GM18520 (cell line): ENCODE results near the gene SMG9.
"Not testable (repeated sequence)": the region's sequence is repeated elsewhere in the genome, so short reads cannot be mapped to it uniquely, and the experiment has no call there.

Experiments
- ATAC-seq: cut with Tn5 transposase; IDR thresholded peaks from one replicate; pipeline ENCODE4 v1.9.1; 2021; ENCODE audit not compliant: unreplicated experiment

Gene SMG9

DNA sequence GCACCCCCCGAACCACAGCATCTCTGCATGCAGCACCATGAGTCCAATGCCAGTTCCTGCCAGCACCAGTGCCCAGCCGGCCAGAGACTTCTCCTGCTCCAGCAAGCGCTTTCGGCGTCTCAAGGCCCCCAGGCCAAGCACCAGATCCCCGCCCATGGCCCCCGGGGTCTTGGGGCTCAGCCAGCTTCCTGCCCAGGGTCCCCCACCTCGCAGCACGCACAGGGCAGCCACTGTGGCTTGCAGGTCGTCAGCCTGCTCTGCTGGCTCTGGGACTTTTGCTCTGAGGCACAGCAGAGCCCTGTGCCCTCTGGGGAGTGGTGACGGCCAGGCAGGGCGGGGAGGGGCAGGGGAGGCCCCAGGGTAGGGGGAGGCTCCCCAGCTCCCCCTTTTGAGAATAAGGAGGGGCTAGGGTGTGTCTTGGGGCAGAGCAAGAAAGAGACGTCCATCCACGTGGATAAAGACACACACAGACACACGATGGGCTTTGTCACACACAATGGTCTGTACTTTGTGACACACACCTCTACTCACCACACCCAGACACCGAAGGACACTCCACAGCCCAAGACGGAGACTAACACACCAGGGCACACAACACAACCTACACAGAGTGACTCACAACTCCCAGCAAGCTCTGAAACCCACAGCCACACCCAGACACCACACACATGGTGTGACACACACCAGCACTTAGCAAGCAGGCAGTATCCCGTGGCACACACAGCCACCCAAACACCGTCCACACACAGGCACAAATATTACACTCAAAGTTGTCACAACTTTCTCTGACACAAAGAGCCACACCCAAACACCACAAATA, 26.2 kb upstream of the SMG9 start, which contains the start of gene KCNN4:
Gene KCNN4 (minus strand): TSS at position 268 of the 820 bp plus-strand sequence. CDS start 112 bp downstream, at position 156.
- ATAC-seq, result peak; percentile 32

DNA sequence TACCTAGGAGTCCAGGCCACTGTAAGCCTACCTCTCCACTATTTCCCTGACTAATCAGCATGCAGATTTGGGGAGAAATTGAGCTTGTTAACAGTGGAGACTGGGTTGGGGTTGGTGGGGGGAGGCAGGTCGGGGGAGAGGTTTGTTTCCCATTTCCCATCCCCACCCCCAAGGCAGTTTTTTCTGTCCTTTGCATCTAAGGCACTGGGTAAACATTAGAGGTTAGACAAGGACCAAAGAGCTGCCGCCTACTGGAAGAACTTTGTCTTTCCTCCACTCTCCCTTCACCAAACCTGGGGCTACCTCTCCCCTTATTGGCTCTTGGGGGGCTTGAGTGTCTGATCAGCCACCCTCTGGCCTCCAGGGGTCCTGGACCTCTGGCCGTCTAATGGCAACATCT, 25.1 kb upstream of the SMG9 start:
- no peak for ATAC-seq

DNA sequence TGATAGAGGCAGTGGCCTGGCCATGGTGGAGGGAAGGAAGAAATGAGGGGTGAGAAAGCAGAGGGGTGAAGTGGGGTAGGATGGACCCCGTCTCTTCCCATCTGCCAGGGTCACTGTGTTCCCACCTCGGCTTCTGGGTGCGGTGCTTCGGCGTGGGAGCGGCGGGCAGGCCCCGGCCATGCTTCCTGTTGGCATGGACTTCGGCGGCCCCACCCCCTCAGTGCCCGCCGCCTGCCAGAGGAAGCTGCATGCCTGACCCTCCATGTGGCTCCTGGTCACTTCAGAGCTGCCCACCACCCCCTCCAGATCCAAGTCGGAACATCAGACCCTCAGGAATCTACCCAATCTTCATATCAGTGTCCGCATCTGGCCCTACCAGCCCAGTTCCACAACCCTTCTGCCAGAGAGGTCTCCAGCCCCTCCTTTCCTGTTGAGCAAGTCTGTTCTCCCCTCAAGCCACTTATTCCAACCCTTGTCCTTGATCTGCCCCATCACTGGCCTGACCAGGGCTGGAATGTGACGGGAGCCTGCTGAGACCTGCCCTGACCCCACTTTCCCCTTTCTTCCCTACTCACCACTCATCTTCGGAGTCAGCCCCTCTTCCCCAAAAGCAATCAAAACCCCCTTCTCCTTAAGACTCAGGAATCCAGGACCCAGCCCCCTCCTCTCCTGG, 24.5 kb upstream of the SMG9 start:
- ATAC-seq, result no peak

DNA sequence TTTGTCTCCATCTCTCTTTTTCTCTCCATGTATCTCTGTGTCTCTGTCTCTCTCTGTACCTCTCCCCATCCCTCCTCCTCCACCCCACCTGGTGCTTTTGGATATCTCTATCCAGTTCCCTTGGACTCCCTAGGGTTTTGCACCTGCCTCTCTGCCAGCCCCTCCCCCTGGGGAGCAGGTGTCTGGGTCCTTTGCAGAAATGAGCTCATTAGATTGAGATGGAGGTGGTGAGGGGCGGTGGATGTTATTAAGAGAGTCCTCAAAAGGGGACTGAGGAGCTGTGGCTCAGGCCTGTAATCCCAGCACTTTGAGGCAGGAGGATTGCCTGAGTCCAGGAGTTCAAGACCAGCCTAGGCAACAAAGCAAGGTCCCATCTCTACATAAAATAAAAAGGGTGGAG, 23.9 kb upstream of the SMG9 start:
- no peak for ATAC-seq

DNA sequence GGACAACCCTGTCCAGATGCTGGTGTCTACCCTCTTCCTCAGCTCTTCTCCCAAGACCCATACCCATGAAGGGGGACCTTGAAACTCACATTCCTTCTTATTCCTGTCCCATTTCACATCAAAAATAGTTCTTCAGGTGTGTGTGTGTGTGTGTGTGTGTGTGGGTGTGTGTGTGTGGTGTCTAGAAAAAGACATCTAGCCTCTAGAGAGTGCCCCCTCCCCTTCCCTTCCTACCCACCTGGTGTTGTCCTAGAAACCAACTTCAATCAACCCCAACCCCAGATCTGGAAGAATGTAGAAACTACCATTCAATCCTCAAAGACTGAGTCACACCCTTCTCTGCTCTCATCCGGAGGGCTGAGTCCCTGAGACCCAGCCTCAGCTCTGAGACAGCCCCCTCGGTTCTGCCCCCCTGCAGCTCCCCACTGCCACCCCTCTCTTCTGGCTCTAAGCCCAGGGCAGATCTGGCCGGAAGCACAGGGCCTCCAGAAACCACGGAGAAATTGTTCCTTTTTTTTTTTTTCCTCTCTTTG, 22.5 kb upstream of the SMG9 start:
- ATAC-seq, result no peak

DNA sequence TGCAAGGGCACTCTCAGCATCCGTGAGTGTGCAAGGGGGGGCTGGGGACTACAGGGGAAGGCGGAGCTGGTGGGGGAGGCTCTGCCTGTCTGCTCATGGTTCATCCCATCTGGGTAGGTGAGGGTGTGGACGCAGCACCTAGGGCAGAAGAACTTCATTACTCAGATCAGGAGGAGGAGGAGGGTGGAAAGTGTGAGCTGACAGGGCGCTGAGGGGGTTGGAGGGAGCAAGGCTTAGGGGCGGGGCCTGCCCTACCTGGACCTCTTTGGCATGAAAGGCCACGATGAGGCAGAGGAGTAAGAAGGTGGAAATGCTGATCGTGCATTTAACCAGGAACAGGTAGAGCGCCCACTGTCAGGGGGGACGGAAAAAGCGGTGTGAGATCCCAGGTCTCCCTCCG, 21.5 kb upstream of the SMG9 start:
- no peak for ATAC-seq

DNA sequence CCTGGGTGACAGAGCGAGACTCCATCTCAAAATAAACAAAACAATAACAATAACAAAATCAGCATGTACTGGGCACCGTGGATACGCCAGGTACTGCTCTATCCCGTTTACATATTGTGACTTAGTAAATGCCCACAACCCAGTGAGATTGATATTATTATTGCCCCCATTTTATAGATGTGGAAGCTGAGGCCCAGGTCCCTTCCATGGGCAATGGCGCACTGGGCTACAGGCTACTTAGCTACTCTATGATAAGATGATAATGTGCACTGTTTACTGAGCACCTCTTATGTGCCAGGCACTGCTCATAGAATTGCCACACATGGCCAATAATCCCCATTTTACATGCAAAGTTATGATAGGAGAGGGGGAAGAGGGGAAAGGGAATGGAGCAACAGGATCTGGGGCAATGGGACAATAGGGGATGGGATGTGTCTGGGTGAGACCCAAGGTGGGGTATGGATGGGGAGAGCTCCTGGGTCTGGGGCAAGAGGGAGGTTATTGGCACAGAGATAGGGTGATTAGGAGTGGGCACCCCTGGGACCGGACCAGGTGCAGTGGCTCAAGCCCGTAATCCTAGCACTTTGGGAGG, 20.6 kb upstream of the SMG9 start:
- ATAC-seq, result no peak

GRCh38 chr19:43774940-43775258, 20.1 kb upstream of the SMG9 start:
- not testable (repeated sequence) for ATAC-seq

DNA sequence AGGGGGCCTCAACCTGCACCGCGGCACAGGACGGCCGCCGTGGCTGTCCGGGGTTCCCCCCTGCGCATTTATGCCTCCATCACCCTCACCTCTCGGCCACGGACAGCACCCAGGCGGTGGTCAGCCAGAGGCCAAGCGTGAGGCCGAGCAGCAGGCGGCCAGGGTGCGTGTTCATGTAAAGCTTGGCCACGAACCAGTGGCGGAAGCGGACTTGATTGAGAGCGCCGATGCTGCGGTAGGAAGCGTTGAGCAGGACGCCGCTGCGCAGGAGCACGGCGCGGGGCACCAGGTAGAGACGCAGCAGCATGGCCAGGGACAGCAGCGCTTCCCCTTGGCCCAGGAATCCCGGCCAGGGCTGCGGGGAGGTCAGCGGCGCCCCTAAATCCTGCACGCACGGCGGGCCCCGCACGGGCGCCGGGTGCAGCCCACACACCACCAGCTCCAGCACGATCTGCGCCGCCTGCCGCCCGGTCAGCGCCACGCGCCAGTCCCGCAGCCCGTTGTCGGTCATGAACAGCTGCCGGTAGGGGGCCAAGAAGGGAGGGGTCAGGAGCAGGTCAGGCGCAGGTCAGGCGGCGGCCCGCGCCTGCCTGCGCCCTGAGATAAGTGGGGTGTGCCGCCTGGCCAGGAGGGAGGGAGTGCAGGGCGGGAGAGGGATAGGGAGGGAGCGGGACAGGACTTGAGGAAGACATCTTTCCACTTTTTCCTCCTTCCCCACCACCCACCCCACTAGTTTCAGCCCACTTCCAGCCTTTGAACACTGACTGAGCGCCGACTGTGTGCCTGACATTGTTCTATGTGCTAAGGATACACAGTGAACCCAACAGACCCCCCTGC, 19.6 kb upstream of the SMG9 start:
- ATAC-seq, result no peak

DNA sequence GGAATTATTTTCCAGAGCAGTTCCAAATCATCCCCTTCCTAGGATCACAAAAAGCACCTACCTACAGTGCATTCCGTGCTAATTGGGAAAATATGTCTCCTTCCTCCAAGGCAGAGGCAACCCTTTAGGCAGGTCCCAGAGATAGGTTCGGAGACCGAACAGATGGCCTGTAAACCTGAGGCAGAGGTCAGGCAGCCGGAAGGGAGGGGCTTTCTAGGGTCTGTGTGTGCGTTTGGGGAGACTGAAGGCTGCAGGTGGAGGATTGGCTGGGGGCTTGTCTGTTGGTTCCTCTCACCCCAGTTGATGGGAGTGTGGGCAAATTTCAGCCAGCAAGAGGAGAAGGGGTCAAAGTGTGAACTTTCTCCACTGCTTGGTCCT, 19.0 kb upstream of the SMG9 start:
- no peak for ATAC-seq

- no peak for ATAC-seq
These were observed 14.5 kb upstream of the SMG9 start for GRCh38 chr19:43769256-43769655.

- no peak for ATAC-seq
These were observed 13.7 kb upstream of the SMG9 start for GRCh38 chr19:43768273-43769050.

GRCh38 chr19:43767818-43768217, 13.1 kb upstream of the SMG9 start:
- ATAC-seq, result no peak

DNA sequence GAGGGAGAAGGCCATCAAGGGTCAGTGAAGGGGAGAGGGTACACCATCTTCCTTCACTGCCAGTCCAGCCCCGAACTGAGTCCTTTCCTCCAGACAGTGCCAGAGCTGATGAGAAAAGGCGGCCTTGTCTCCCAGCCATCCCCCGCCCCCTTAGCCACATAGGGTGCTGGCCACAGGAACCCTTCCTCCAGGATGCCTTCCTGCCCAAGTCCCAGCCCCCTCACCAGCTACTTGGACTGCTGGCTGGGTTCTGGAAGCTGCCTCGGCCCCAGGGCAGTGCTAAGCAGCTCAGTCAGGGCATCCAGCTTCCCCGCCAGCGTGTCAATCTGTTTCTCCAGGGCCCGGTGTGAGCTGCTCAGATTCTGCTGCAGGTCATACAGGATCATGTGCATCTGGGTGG, 12.6 kb upstream of the SMG9 start:
- ATAC-seq, result no peak

DNA sequence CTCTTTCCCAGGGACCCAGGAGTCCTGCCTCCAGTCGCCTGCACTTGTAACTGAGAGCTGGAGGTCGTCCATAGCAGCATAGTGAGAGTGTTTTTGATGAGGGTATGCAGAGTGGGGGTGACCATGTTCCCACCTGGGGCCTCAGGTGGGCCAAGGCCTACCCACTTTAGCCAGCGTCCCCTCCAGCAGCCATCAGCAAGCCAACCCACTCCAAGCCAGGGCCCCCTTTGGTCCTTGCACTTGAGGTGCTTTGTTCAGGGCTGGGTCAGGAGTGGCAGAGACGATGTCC, 11.9 kb upstream of the SMG9 start:
- no peak for ATAC-seq

DNA sequence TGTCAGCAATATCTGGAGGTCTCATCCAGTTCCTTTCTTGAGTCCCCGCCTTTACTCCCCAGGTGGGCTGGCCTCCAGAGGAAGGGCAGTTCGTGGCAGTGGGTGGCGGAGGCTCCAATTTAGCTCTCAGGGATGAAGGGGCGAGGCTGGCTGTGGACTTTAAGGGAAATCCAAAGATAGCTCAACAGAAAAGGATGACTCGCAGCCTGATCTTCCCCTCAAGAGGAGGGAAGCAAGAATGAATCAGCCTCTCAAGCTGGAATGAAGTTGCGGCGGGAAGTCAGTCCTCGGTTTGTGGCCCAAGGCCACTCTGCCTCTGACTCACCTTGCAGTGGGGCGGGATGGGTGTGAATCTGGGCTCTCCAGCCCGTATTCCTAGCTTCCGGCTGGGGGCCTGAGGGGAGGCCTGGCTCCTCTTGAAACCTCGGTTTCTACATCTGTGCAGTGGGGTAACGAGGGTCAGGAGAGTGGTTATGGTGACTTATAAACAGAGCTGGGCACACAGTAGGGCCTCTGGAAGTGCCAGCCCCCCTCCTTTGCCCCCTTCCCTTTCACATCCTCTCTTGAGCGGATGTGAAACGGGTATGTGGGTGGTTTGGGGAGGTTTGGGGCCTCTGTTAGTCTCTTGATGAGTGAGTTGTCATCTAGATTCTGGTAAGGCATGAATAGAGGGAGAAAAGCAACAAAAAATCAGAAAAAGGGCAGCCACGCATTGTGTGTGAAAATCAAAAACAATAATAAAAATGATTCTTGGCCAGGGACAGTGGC, 10.5 kb upstream of the SMG9 start:
- ATAC-seq, result peak; percentile 61

DNA sequence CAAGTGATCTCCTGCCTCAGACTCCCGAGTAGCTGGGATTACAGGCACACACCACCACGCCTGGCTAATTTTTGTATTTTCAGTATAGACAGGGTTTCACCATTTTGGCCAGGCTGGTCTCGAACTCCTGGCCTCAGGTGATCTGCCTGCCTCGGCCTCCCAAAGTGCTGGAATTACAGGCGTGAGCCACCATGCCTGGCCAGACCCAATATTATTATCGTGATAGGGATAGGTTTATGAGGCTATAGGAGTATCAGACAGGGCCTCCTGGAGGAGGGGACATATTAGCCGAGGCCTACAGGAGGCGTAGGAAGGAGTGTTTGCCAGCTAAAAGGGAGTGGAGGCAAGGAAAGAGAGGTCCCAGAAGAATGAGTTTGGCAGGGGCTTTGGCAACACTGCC, 9.9 kb upstream of the SMG9 start:
- ATAC-seq, result not testable (repeated sequence)

- no peak for ATAC-seq
These were observed 8.7 kb upstream of the SMG9 start for GRCh38 chr19:43763473-43763939.

DNA sequence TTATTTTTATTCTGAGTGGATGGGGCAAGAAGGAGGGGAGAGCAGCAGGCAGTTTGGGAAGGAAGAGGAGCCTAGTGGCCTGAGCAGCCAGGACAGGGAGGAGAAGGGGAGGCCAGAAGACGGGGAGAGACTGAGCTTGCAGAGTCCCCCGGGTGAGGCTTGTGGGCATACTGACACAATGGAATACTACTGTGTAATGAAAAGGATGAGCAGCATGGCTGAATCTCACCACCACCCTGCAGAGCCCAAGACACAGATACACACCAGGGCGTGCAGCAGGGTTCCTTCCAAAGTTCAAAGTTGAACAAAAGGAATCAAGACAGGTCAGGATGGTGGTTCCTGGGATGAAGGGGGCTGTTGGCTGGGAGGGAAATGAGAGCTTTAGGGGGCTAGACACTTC, 8.1 kb upstream of the SMG9 start:
- no peak for ATAC-seq

DNA sequence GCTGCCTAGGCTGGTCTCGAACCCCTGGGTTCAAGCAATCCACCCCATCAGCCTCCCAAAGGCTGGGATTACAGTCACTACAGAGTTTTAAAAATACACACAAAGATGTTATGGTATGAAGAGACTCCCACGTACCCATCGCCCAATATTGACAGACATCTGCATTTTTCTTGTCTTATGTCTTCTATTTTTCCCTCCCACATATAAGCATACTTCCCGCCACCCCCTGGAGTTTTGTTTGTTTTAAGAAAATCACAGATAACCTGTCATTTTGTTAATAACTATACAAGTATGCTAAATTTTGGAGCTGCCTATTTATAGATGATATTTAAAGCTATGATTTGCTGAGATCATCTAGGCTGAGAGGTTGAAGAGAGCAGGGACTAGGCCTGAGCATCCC, 6.2 kb upstream of the SMG9 start:
- ATAC-seq, result no peak
